HG02938 (cell line): ENCODE results near the gene SLC4A9.

Source experiments
- ATAC-seq: cut with Tn5 transposase; IDR thresholded peaks from one replicate; pipeline ENCODE4 v1.9.1; 2021; ENCODE audit warnings: mild to moderate bottlenecking, moderate library complexity; ENCODE audit not compliant: unreplicated experiment

The SLC4A9 gene

DNA sequence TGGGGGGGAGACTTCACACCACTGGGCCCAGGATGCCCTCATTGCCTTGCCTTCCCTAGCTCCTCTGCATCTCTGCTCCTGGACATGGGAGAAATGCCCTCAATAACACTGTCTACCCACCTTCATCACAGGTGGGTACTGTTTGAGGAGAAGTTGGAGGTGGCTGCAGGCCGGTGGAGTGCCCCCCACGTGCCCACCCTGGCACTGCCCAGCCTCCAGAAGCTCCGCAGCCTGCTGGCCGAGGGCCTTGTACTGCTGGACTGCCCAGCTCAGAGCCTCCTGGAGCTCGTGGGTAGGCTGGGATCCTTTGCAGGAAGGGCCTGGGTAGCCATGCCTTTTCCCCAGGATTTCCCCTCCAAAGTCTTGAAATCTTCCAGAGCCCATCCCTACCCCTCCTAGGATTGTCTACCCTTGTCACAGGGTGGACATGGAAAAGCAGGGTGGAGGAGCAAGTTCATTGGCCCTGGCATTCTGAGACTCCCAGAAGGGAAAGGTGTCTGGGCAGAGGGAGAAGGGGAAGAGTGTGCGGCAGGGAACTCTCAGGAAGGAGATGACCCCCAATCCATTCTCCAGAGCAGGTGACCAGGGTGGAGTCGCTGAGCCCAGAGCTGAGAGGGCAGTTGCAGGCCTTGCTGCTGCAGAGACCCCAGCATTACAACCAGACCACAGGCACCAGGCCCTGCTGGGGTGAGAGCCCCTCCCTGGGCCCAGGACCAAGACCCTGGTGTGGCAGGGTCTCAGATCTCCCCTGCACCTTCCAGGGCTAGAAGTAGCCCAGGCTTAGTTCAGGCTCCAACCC lies 886 bp downstream of the SLC4A9 start:
- no peak for ATAC-seq

DNA sequence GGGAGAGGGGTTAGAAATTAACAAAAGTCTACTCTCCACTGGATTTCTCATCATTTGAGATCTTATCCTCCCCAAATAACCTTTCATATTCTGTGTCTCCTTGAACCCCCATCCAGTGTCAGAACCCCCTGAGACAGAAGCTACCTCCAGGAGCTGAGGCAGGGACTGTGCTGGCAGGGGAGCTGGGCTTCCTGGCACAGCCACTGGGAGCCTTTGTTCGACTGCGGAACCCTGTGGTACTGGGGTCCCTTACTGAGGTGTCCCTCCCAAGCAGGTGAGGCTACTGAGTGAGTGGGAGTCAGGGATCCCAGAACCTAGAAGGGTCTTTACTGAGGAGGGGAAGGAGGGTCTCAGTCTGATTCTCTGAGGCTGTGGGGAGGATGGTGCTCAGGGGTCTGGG lies 1.9 kb downstream of the SLC4A9 start:
- no peak for ATAC-seq

DNA sequence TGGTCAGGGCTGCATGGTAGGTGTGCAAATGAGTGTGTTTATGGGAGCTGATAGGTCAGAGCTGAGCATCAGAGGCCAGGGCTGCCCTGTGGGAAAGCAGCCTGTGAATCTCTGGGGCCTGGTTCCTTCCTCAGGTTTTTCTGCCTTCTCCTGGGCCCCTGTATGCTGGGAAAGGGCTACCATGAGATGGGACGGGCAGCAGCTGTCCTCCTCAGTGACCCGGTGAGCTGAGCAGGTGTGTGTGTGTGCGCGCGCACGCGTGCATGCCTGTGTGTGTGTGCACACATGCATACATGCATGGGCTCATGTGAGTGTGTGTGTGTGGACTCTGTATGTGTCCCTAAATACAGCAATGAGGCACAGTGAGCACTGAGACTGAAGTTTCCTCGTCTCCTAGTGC lies 2.3 kb downstream of the SLC4A9 start:
- no peak for ATAC-seq

DNA sequence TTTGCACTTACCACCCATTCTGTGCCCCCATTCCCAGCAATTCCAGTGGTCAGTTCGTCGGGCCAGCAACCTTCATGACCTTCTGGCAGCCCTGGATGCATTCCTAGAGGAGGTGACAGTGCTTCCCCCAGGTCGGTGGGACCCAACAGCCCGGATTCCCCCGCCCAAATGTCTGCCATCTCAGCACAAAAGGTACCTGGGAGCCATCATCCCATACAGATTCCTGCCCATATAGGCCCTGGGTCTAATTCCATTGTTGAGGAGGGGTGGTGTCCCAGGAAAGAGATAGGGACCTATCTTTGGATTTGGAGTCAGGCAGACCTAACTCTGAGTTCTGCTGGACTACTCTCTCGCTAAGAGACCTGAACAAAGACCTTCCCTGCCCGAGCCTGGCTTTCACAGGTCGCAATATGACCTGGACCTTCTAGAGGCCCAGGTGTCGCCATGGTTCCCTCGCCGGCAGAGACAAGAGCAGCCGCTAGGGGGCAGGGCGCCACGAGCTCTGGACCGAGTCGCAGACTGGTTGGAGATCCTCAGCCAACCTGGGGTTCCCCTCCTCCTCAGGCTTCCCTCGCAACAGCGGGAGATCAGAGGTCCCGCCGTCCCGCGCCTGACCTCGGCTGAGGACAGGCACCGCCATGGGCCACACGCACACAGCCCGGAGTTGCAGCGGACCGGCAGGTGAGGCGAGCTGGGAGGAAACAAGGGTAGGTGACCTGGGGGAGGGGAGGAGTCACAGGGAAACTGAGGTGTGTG lies 3.1 kb downstream of the SLC4A9 start:
- ATAC-seq = peak; percentile 78

DNA sequence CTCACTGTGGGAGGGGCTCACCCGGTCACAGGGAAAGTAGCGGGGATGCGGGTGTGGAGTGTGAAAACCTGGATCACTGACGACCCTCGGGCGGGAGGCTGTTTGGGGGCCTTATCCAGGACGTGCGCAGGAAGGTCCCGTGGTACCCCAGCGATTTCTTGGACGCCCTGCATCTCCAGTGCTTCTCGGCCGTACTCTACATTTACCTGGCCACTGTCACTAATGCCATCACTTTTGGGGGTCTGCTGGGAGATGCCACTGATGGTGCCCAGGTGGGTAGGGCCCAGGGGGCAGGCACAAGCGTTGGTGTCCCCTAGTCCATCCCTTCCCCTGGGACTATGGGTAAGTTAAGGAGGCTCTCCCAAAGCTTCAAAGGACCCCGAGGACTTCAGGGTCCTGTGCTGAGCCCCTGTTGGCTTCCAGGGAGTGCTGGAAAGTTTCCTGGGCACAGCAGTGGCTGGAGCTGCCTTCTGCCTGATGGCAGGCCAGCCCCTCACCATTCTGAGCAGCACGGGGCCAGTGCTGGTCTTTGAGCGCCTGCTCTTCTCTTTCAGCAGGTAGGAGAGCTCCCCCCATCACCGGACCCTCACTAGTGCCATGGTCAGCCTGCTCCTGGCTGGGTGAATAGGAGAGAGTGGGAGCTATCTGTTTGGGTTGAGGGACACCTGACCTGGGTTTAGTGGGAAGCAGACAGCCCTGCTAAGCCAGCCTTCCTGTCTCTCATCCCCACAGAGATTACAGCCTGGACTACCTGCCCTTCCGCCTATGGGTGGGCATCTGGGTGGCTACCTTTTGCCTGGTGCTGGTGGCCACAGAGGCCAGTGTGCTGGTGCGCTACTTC lies 3.9 kb downstream of the SLC4A9 start:
- ATAC-seq = no peak

DNA sequence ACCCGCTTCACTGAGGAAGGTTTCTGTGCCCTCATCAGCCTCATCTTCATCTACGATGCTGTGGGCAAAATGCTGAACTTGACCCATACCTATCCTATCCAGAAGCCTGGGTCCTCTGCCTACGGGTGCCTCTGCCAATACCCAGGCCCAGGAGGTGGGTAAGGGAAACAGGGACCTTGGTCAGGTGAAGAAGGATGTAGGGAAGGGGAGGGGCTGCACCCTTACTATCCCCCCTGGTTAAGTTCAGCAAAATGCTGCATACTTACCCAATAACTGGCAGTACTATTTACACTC lies 4.4 kb downstream of the SLC4A9 start:
- no peak for ATAC-seq

DNA sequence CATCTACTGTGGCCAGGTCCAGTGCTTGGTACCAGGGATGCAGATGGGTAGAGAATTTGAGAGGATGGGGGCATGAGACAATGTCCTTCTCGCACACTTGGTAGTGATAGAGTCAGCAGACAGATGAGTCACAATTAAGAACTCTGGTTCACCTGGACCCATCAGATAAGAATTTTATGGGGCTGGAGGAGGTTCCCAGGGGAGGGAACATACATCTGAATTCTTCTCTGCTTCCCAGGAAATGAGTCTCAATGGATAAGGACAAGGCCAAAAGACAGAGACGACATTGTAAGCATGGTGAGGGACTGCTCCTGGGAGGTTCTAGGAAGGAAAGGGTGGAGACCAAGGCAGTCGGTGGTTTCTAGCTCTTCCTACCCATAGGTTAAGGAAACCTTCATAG lies 5.3 kb downstream of the SLC4A9 start:
- no peak for ATAC-seq

DNA sequence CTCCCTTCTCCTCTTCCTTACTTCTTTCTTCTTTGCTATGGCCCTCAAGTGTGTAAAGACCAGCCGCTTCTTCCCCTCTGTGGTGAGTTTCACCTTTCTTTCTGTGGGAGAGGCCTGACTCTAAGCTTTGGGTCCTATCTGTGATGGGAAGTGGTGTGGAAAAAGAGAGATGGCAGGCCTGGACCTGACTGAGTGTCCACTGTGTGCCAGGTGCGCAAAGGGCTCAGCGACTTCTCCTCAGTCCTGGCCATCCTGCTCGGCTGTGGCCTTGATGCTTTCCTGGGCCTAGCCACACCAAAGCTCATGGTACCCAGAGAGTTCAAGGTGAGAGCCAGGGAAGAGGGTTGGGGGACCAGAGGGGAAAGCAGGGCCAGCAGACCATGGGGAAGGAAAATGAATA lies 5.9 kb downstream of the SLC4A9 start:
- no peak for ATAC-seq

DNA sequence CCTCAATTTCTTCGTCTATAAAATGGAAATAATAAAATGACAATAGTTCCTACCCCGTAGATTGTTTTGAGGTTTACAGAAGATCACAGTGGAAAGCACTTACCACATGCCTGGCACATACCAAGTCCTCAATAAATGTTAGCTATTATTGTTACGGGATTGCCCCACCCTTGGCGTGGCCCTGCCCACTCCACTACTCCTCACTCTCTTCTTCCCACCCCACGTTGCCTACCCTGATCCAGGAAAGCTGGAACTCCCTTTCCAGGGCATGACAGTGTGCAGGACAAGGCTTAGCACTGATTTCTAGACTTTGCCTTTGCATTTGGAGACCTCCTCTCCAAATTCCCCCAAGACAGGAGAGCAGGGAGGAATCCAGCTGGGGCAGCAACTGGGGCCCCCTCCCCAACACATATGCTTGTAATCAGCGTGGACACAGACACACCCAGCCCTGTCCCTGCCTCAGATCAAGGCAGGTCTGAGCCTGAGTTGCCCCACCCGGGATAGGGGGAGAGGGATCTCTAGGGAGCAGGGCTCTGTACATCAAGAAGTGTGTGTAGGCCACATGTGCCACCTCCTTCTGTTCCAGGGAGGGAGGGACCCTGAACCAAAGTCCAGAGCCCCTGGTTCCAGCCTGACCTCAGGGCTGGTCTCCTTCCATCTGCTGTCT lies 6.7 kb downstream of the SLC4A9 start:
- no peak for ATAC-seq

DNA sequence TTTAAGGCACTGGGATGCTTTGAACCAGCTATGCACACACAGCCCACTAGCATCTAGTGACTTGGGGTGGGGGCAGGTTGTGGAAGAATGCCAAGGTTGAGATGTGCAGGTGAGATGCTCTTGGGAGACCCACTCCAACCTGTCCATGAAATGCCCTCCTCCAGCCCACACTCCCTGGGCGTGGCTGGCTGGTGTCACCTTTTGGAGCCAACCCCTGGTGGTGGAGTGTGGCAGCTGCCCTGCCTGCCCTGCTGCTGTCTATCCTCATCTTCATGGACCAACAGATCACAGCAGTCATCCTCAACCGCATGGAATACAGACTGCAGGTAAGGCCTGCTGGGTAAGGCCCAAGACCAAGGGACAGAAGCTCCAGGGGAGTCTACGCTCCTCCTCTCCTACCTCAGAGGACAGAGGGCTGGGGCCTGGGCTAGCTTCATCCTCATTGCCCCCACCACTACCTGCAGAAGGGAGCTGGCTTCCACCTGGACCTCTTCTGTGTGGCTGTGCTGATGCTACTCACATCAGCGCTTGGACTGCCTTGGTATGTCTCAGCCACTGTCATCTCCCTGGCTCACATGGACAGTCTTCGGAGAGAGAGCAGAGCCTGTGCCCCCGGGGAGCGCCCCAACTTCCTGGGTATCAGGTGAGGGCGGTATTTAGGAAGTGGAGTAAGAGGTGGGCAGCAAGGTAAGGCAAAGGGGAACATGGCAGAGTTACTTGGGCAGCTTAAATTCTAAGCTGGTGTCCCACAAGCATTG lies 7.4 kb downstream of the SLC4A9 start:
- no peak for ATAC-seq

DNA sequence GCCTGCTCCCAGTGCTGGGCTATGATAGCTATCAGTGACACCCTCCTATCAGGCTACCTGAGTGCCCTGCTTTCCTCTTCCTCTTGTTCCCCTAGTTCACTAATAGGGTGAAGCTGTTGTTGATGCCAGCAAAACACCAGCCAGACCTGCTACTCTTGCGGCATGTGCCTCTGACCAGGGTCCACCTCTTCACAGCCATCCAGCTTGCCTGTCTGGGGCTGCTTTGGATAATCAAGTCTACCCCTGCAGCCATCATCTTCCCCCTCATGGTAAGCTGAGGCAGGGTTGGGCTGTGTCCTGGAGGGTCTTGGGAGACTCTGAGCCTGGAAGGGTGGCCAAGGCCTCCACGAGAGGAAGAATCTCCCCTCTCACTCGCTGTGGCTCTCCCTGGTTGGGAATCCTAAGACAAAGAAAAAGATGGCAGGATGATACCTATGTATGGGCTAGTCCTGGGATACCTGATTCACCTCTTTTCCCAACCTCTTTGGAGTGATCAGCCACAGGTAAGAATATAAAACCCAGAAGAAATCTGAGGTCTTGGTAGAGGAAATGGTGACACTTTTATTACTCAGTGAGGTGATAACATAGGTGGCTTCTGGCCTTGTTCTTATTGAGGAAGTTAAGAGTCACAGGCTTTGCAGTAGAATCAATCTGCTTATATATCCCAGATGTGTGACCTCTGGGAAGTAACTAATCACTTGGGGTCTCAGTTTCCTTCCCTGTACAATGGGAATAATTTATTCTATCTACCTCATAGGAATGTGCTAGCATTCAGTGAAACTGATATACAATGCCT lies 11.6 kb downstream of the SLC4A9 start:
- no peak for ATAC-seq

DNA sequence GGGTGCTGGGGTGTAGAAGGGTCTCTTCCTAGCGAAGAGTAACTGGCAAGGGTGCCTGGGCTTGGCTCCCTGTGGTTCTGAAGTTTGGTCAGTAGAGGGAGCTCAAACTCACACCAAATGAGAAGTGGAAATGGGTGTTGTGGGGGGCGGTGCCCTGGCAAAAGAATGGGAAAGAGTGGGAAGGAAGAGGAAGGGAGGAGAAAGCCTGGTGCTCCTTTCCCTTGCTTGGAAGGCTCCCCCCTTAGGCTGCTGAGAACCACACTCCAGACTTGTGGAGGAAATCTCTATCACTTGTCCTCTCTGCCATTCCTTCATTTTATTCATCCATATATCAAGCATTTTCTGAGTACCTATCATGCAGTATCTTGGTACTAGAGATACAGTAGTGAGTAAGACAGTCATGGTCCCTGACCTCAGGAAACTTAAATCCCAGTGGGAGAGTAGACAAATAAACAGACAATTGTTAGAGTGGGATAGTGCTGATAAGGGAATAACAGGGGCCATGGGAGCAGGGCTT lies 13.0 kb downstream of the SLC4A9 start:
- ATAC-seq = no peak

DNA sequence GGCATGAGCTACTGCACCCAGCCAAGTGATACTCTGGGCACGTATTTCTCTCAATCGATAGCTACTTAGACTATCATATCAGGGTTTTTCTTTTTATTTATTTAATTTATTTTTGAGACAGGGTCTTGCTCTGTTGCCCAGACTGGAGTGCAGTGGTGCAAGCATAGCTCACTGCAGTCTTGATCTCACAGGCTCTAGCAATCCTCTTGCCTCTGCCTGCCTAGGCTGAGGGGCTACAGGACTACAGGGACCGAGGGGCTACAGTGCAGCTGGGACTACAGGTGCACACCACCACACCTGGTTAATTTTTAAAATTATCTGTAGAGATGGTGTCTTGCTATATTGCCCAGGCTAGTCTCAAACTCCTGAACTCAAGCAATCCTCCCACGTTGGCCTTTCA lies 21.4 kb downstream of the SLC4A9 start:
- ATAC-seq = no peak

DNA sequence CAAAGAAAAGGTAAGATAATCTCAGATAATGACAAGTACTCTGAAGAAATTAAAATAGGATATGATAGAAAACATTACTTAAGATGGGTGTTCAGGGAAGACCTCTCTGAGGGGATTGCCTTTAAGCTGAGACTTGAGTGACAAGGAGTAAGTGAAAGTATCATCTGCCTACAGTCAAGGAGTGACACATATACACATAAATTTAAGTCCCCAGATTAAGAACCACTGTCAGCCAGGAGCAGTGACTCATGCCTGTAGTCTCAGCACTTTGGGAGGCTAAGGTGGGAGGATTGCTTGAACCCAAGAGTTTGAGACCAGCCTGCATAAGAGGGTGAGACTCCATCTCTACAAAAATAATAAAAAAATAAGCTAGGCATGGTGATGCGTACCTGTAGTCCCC lies 22.0 kb downstream of the SLC4A9 start:
- ATAC-seq = no peak

DNA sequence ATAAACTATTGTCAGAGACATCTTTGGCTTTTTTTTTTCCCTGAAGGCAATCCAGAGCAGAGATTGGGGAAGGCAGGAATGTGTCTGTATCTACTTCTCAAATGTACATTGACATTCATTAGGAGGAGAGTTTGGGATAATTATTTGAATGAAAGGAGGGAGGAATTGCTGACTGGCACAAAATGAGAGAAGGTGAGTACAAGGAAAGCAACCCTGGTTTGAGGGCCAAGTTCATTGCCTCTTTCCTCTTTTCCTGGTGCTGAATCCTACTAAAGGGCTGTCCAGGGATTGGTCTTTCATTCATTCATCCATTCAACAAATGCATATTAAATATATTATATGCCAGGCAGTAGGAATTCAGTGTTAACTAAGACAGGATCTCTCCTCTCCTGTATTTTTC lies 22.9 kb downstream of the SLC4A9 start:
- no peak for ATAC-seq

DNA sequence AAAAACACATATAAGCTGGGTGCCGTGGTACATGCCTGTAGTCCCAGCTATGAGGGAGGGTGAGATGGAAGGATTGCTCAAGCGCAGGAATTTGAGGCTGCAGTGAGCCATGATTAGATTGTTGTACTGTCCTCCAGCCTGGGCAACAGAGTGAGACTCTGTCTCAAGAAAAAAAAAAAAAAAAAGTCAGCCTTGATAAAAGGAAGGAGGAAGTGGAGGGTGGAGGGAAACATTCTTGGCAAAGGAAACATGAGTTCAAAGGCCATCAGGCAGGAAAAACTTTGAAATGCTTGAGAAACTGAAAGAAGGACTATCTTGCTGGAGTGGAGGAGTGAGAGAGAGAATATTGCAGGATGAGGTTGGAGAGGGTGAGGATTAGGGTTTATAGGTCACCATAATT lies 23.3 kb downstream of the SLC4A9 start:
- ATAC-seq = no peak

DNA sequence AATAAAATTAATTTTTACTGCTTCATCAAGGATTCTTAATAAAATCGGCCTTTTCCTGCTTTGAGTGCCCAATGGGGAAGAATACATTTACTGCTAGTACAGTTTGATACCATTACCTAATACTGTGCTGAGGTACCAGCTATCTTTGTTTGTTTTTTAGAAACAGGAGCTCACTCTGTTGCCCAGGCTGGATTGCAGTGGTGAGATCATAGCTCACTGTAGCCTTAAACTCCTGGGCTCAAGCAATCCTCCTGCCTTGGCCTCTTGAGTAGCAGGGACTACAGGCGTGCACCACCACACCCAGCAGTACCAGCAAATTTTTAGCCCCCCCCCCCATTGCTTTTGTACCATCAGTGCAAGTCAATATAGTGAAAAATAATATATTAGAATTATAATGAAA lies 28.1 kb downstream of the SLC4A9 start:
- no peak for ATAC-seq

DNA sequence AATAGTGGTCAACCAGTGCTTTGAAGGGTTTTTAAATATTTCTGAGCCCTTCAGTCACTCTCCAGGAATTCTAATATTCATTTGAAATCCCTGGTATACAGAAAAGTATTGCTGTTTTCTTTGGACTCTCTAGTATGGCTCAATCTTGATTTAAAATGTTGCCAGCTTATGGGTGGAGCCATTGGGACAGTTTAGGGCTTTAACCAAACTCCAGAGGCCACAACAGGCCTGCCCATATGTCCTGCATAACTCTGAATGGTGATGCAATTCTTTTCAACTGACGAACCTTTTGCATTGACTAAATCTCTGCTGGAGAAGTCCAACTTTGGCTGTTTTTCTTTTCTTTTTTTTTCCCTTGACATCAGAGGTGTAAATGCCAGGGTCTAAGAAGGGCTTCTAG lies 31.3 kb downstream of the SLC4A9 start:
- ATAC-seq = no peak

DNA sequence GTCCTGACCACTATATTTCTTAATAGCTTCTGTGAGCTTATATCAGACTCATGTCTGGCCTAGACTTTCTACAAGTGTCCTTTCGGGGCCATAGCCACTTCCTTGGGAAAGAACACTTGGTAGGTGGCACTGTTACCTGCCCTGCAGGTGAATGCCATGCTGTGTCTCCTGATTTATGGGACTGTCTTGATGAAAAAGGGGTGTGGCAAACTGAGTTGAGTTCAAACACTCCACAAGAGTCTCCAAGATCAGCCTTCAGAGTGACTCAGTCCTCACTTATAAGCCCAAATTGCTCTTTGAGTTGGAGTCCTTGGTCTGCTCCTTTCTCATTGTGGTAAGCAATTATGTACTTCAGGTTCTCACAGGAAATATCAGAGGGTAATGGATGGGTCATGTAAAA lies 31.7 kb downstream of the SLC4A9 start:
- no peak for ATAC-seq

DNA sequence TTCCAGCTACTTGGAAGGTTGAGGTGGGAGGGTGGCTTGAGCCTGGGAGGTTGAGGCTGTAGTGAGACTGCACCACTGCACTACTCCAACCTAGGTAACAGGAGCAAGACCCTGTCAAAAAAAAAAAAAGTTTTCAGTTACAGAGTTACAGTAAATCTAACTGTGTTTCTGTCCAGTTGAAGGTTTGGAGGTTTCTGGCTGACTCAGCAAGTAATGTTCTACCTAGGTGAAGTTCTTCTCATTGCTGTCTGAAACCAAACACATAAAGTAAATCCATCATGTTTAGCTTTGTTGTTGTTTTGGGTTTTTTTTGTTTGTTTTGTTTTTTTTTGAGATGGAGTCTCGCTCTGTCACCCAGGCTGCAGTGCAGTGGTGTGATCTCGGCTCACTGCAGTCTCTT lies 33.7 kb downstream of the SLC4A9 start:
- no peak for ATAC-seq
